ENCODE results near the gene GPC3.

Gene GPC3

GRCh38 chrX:133878710-133879109, 106.7 kb downstream of the GPC3 start:
- no peaks in the 10 kb centered on the region for H3K36me3 ChIP-seq (ENCODE audit: insufficient read depth, insufficient read length, low read length)
- no peaks in the 10 kb centered on the region for H3K27me3 ChIP-seq (ENCODE audit: insufficient read depth, insufficient read length)
- TF ChIP-seq SUZ12 (IDR thresholded peaks at IDR 0.05; ENCODE audit: extremely low read depth, insufficient read depth, insufficient read length) (no peak), YY1 (IDR thresholded peaks at IDR 0.05; ENCODE audit: insufficient read depth, insufficient read length) (no peak), ZNF274 (IDR thresholded peaks at IDR 0.05; ENCODE audit: low read depth, low read length) (no peak)
- DNase-seq (ENCODE audit: low read depth, low spot score) = no peak
- no peaks in the 10 kb centered on the region for H3K9me3 ChIP-seq (ENCODE audit: insufficient read depth, low read length)
- H3K4me1 ChIP-seq (ENCODE audit: insufficient read depth, insufficient read length) = no peaks in the 10 kb centered on the region
- H3K9ac ChIP-seq (ENCODE audit: insufficient read length, low read depth) = no peak overlapping the region
- no peak overlapping the region for H3K4me3 ChIP-seq (ENCODE audit: insufficient read length, low read depth)

DNA sequence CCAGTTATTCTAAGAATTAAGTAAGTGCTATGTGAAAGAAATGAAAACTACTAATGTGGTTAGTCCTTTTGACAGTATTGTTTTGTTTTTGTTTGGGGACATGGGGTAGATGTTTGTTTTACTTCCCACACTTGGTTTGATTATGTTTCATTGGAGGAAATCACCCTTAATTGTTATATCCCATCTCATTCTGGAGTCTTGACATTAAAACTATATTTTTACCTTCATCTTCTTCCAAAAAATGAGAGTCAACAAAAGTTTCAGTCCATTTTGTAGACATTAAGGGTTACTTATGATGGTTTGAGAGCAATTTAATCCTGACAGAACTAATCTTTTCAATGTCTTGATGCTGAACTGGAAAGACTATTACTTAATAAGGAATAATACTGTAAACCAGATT, 108.7 kb downstream of the GPC3 start:
- Histone ChIP-seq H3K4me1 (ENCODE audit: insufficient read depth, insufficient read length) (no peaks in the 10 kb centered on the region), H3K27me3 (ENCODE audit: insufficient read depth, insufficient read length) (no peaks in the 10 kb centered on the region), H3K9ac (ENCODE audit: insufficient read length, low read depth) (no peak overlapping the region), H3K9me3 (ENCODE audit: insufficient read depth, low read length) (no peaks in the 10 kb centered on the region), H3K4me3 (ENCODE audit: insufficient read length, low read depth) (no peak overlapping the region), H3K36me3 (ENCODE audit: insufficient read depth, insufficient read length, low read length) (no peaks in the 10 kb centered on the region)
- no peak for DNase-seq (ENCODE audit: low read depth, low spot score)
- no peak for TF ChIP-seq SUZ12 (IDR thresholded peaks at IDR 0.05; ENCODE audit: extremely low read depth, insufficient read depth, insufficient read length)
- TF ChIP-seq ZNF274 (IDR thresholded peaks at IDR 0.05; ENCODE audit: low read depth, low read length) = no peak
- TF ChIP-seq YY1 (IDR thresholded peaks at IDR 0.05; ENCODE audit: insufficient read depth, insufficient read length) = no peak

DNA sequence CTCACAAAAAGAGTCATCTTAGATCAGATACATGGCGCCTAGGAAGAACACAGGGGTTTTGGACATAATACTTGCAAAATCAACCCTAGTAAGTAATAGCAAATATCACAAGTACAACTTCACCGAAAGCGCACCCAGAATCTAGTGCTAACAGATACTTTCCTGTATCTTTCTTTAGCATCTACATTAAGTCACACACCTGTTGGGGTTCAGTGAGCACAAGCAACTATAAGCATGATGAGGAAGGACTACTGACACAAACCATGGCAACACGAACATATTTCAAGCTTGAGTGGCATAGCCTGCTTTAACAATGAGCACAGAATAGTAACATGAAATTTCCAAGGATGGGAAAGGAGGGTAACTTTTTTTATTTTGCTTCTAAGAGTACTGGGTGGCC, 116.1 kb downstream of the GPC3 start:
- no peaks in the 10 kb centered on the region for H3K4me1 ChIP-seq (ENCODE audit: insufficient read depth, insufficient read length)
- no peaks in the 10 kb centered on the region for H3K27me3 ChIP-seq (ENCODE audit: insufficient read depth, insufficient read length)
- H3K36me3 ChIP-seq (ENCODE audit: insufficient read depth, insufficient read length, low read length) = no peaks in the 10 kb centered on the region
- no peak overlapping the region for H3K4me3 ChIP-seq (ENCODE audit: insufficient read length, low read depth)
- TF ChIP-seq SUZ12 (IDR thresholded peaks at IDR 0.05; ENCODE audit: extremely low read depth, insufficient read depth, insufficient read length) (no peak), YY1 (IDR thresholded peaks at IDR 0.05; ENCODE audit: insufficient read depth, insufficient read length) (no peak), ZNF274 (IDR thresholded peaks at IDR 0.05; ENCODE audit: low read depth, low read length) (no peak)
- no peaks in the 10 kb centered on the region for H3K9me3 ChIP-seq (ENCODE audit: insufficient read depth, low read length)
- DNase-seq (ENCODE audit: low read depth, low spot score) = no peak
- H3K9ac ChIP-seq (ENCODE audit: insufficient read length, low read depth) = no peak overlapping the region

GRCh38 chrX:133868682-133869081, 116.7 kb downstream of the GPC3 start:
- Histone ChIP-seq H3K4me3 (ENCODE audit: insufficient read length, low read depth) (no peak overlapping the region), H3K36me3 (ENCODE audit: insufficient read depth, insufficient read length, low read length) (no peaks in the 10 kb centered on the region), H3K9ac (ENCODE audit: insufficient read length, low read depth) (no peak overlapping the region), H3K9me3 (ENCODE audit: insufficient read depth, low read length) (no peaks in the 10 kb centered on the region), H3K4me1 (ENCODE audit: insufficient read depth, insufficient read length) (no peaks in the 10 kb centered on the region), H3K27me3 (ENCODE audit: insufficient read depth, insufficient read length) (no peaks in the 10 kb centered on the region)
- DNase-seq (ENCODE audit: low read depth, low spot score) = no peak
- TF ChIP-seq ZNF274 (IDR thresholded peaks at IDR 0.05; ENCODE audit: low read depth, low read length) (no peak), YY1 (IDR thresholded peaks at IDR 0.05; ENCODE audit: insufficient read depth, insufficient read length) (no peak)

DNA sequence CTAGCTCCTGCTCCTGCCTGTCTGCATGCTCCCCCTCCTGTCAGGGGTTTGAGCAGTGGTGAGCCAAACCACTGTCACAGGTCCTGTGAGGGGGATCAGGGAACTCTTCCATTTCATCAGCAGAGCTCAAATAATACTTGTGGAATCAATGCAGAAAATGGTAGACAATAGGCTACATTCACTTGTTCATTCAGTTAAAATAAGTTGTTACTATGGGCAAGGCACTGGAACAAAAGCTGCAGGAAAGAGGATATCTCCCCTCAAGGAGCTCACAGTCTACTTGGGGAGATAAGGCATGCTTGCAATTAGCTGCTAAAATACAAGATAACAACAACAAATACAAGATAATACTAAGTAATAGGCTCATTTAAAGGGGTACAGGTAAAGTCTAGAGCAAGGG, 117.1 kb downstream of the GPC3 start:
- Histone ChIP-seq H3K27me3 (ENCODE audit: insufficient read depth, insufficient read length) (no peaks in the 10 kb centered on the region), H3K36me3 (ENCODE audit: insufficient read depth, insufficient read length, low read length) (no peaks in the 10 kb centered on the region), H3K4me3 (ENCODE audit: insufficient read length, low read depth) (no peak overlapping the region), H3K4me1 (ENCODE audit: insufficient read depth, insufficient read length) (no peaks in the 10 kb centered on the region), H3K9me3 (ENCODE audit: insufficient read depth, low read length) (no peaks in the 10 kb centered on the region), H3K9ac (ENCODE audit: insufficient read length, low read depth) (no peak overlapping the region)
- TF ChIP-seq YY1 (IDR thresholded peaks at IDR 0.05; ENCODE audit: insufficient read depth, insufficient read length) (no peak), SUZ12 (IDR thresholded peaks at IDR 0.05; ENCODE audit: extremely low read depth, insufficient read depth, insufficient read length) (no peak), ZNF274 (IDR thresholded peaks at IDR 0.05; ENCODE audit: low read depth, low read length) (no peak)
- DNase-seq (ENCODE audit: low read depth, low spot score) = no peak

- DNase-seq (ENCODE audit: low read depth, low spot score) = no peak
- H3K36me3 ChIP-seq (ENCODE audit: insufficient read depth, insufficient read length, low read length) = no peaks in the 10 kb centered on the region
- H3K4me3 ChIP-seq (ENCODE audit: insufficient read length, low read depth) = no peak overlapping the region
Observed at GRCh38 chrX:133865761-133866471, 119.5 kb downstream of the GPC3 start.

GRCh38 chrX:133864236-133864635, 121.2 kb downstream of the GPC3 start:
- Histone ChIP-seq H3K4me1 (ENCODE audit: insufficient read depth, insufficient read length) (no peaks in the 10 kb centered on the region), H3K4me3 (ENCODE audit: insufficient read length, low read depth) (no peak overlapping the region), H3K9ac (ENCODE audit: insufficient read length, low read depth) (no peak overlapping the region), H3K36me3 (ENCODE audit: insufficient read depth, insufficient read length, low read length) (no peaks in the 10 kb centered on the region), H3K9me3 (ENCODE audit: insufficient read depth, low read length) (no peaks in the 10 kb centered on the region), H3K27me3 (ENCODE audit: insufficient read depth, insufficient read length) (no peaks in the 10 kb centered on the region)
- TF ChIP-seq ZNF274 (IDR thresholded peaks at IDR 0.05; ENCODE audit: low read depth, low read length) (no peak), YY1 (IDR thresholded peaks at IDR 0.05; ENCODE audit: insufficient read depth, insufficient read length) (no peak)
- no peak for DNase-seq (ENCODE audit: low read depth, low spot score)

More at GRCh38 chrX:133865761-133866471, 119.5 kb downstream of the GPC3 start:
- no peaks in the 10 kb centered on the region for H3K4me1 ChIP-seq (ENCODE audit: insufficient read depth, insufficient read length)
- H3K27me3 ChIP-seq (ENCODE audit: insufficient read depth, insufficient read length) = no peaks in the 10 kb centered on the region
- H3K9ac ChIP-seq (ENCODE audit: insufficient read length, low read depth) = no peak overlapping the region
- TF ChIP-seq SUZ12 (IDR thresholded peaks at IDR 0.05; ENCODE audit: extremely low read depth, insufficient read depth, insufficient read length) (no peak), ZNF274 (IDR thresholded peaks at IDR 0.05; ENCODE audit: low read depth, low read length) (no peak), YY1 (IDR thresholded peaks at IDR 0.05; ENCODE audit: insufficient read depth, insufficient read length) (no peak)
- H3K9me3 ChIP-seq (ENCODE audit: insufficient read depth, low read length) = no peaks in the 10 kb centered on the region
